HCT116 (cell line): ENCODE data around the gene PLCH2. TPM values are rescaled to one million over a fixed set of nuclear protein-coding genes. Genes with fewer than 3 reads are reported as not detected.

Experiments used
- ATAC-seq: fragments of 200-7000 bp; cut with Tn5 transposase; 2 replicates; pipeline ENCODE4 v1.9.1; 2020; ENCODE audit warnings: mild to moderate bottlenecking, moderate library complexity
- BruUV-seq: library from RNA; stranded (reverse); fragments of 400-500 nt; replicated peaks from 2 replicates; lab custom pipeline; 2021; lab: Mats Ljungman, UMichigan
- CTCF ChIA-PET: fragments of 300-600 bp; sonication (Branson Sonifier 250); formaldehyde crosslinking; loops from one replicate; lab custom pipeline; 2021; ENCODE audit warnings: antibody characterized with exemption; lab: Charles Lee
- POLR2A ChIA-PET: fragments of 300-600, 350-600 bp; sonication (Branson Sonifier 250); formaldehyde crosslinking; loops from one replicate; lab custom pipeline; 2021; ENCODE audit warnings: antibody characterized with exemption; lab: Charles Lee
- RAD21 ChIA-PET, 2 experiments: fragments of 300-600 bp; sonication (Branson Sonifier 250); formaldehyde crosslinking; loops; one replicate each; lab custom pipeline; 2023; ENCODE audit warnings: low total read pairs in 2 of 2; ENCODE audit not compliant: uncharacterized antibody in 2 of 2, unreplicated experiment in 2 of 2, low non-redundant PET in 1 of 2; lab: Charles Lee
- DNase-seq: peaks from one replicate; pipeline ENCODE4 v3.0.0-alpha.2; 2010; ENCODE audit warnings: low read depth, low spot score
- H2AFZ ChIP-seq: fragments of 200-600 bp; shearing (Covaris generic), sonication (generic); 2 replicates; pipeline ENCODE4 v1.6.1; 2017; ENCODE audit warnings: low read depth, mixed run types, mixed read lengths, antibody characterized with exemption, low read length; ENCODE audit not compliant: poor library complexity, severe bottlenecking
- H3K27ac ChIP-seq: 2 replicates; pipeline ENCODE4 v1.5.1; 2012; ENCODE audit warnings: low read depth, low read length
- H3K27me3 ChIP-seq: fragments of 200-600 bp; sonication (generic); 2 replicates; pipeline ENCODE4 v1.6.1; 2016; ENCODE audit warnings: mixed run types, low read length, mixed read lengths; ENCODE audit not compliant: insufficient read depth
- H3K36me3 ChIP-seq, 2 experiments: fragments of 200-500 bp in 1 of 2; fragments of 200-600 bp in 1 of 2; sonication (Bioruptor generic) in 1 of 2; sonication (generic) in 1 of 2; 2 replicates each; pipeline versions ENCODE4 v1.5.1 to v1.6.1; 2014 to 2016; ENCODE audit warnings: low read length in 2 of 2, inconsistent platforms in 1 of 2, mixed read lengths in 1 of 2, mixed run types in 1 of 2; ENCODE audit not compliant: insufficient read depth in 2 of 2, control insufficient read depth in 1 of 2
- H3K4me1 ChIP-seq, 2 experiments: fragments of 200-600 bp in 1 of 2; sonication (generic) in 1 of 2; 2 replicates each; pipeline versions ENCODE4 v1.5.1 to v1.6.1; 2012 to 2017; ENCODE audit warnings: low read length in 2 of 2, inconsistent platforms in 1 of 2, mild to moderate bottlenecking in 1 of 2, mixed read lengths in 1 of 2, mixed run types in 1 of 2, moderate library complexity in 1 of 2; ENCODE audit not compliant: insufficient read depth in 2 of 2, control insufficient read depth in 1 of 2
- H3K4me2 ChIP-seq: fragments of 200-600 bp; sonication (generic); 2 replicates; pipeline ENCODE4 v1.6.1; 2017; ENCODE audit warnings: mixed run types, low read length, mixed read lengths
- H3K4me3 ChIP-seq, 2 experiments: fragments of 200-600 bp in 1 of 2; sonication (generic) in 1 of 2; replicated peaks in 1 of 2; 2 replicates each; pipeline ENCODE4 v1.5.1; 2011 to 2016; ENCODE audit warnings: low read length in 2 of 2, control low read depth in 1 of 2, low read depth in 1 of 2, mild to moderate bottlenecking in 1 of 2, mixed read lengths in 1 of 2, mixed run types in 1 of 2
- H3K79me2 ChIP-seq: fragments of 200-600 bp; sonication (generic); 2 replicates; pipeline ENCODE4 v1.6.1; 2017; ENCODE audit warnings: mild to moderate bottlenecking, mixed run types, low read length, moderate library complexity, mixed read lengths; ENCODE audit not compliant: insufficient read depth
- H3K9ac ChIP-seq: fragments of 200-600 bp; sonication (generic); 2 replicates; pipeline ENCODE4 v1.6.1; 2016; ENCODE audit warnings: low read length, mixed read lengths
- H3K9me2 ChIP-seq: fragments of 200-600 bp; sonication (generic), shearing (Covaris generic); 2 replicates; pipeline ENCODE4 v1.6.1; 2017; ENCODE audit warnings: mixed run types, mild to moderate bottlenecking, moderate library complexity; ENCODE audit not compliant: insufficient read depth
- H3K9me3 ChIP-seq, 2 experiments: fragments of 200-500 bp in 1 of 2; fragments of 200-600 bp in 1 of 2; sonication (Bioruptor generic) in 1 of 2; sonication (generic) in 1 of 2; 2 replicates each; pipeline ENCODE4 v1.6.1; 2014 to 2017; ENCODE audit warnings: low read length in 2 of 2, mixed read lengths in 2 of 2, inconsistent platforms in 1 of 2, low read depth in 1 of 2, mild to moderate bottlenecking in 1 of 2, mixed run types in 1 of 2, moderate library complexity in 1 of 2; ENCODE audit not compliant: control insufficient read depth in 1 of 2, insufficient read depth in 1 of 2
- H4K20me1 ChIP-seq: fragments of 200-600 bp; sonication (generic), shearing (Covaris generic); 2 replicates; pipeline ENCODE4 v1.6.1; 2017; ENCODE audit warnings: mixed run types, mild to moderate bottlenecking, moderate library complexity; ENCODE audit not compliant: insufficient read depth
- CBX3 ChIP-seq: IDR thresholded peaks from 2 replicates; pipeline ENCODE4 v1.6.1; 2012; ENCODE audit warnings: low read depth
- CEBPB ChIP-seq: IDR thresholded peaks from 2 replicates; pipeline ENCODE4 v1.6.1; 2012; ENCODE audit warnings: low read depth
- CTCF ChIP-seq, 3 experiments: fragments of 200-600 bp in 1 of 3; sonication (generic) in 1 of 3; IDR thresholded peaks in 2 of 3; conservative IDR thresholded peaks in 1 of 3; 2 replicates each; pipeline ENCODE4 v1.5.1; 2012 to 2017; ENCODE audit warnings: low read depth in 2 of 3, low read length in 2 of 3, antibody characterized with exemption in 1 of 3, borderline replicate concordance in 1 of 3, control low read depth in 1 of 3, mild to moderate bottlenecking in 1 of 3, mixed read lengths in 1 of 3, mixed run types in 1 of 3, moderate library complexity in 1 of 3; ENCODE audit not compliant: insufficient read depth in 1 of 3
- EGR1 ChIP-seq: IDR thresholded peaks from 2 replicates; pipeline ENCODE4 v1.6.1; 2012; ENCODE audit warnings: low read depth
- FOSL1 ChIP-seq: IDR thresholded peaks from 2 replicates; pipeline ENCODE4 v1.6.1; 2012; ENCODE audit warnings: low read depth
- JUND ChIP-seq: IDR thresholded peaks from 2 replicates; pipeline ENCODE4 v1.6.1; 2012
- POLR2AphosphoS5 ChIP-seq: IDR thresholded peaks from 2 replicates; pipeline ENCODE4 v1.6.1; 2011; ENCODE audit warnings: mild to moderate bottlenecking, low read depth, low read length, moderate library complexity
- RAD21 ChIP-seq: IDR thresholded peaks from 2 replicates; pipeline ENCODE4 v1.6.1; 2012; ENCODE audit warnings: low read depth, mild to moderate bottlenecking
- REST ChIP-seq: IDR thresholded peaks from 2 replicates; pipeline ENCODE4 v1.6.1; 2012; ENCODE audit warnings: low read depth
- SIN3A ChIP-seq: IDR thresholded peaks from 2 replicates; pipeline ENCODE4 v1.6.1; 2012; ENCODE audit warnings: low read depth
- SP1 ChIP-seq: IDR thresholded peaks from 2 replicates; pipeline ENCODE4 v1.6.1; 2012; ENCODE audit warnings: low read depth
- TCF7L2 ChIP-seq: IDR thresholded peaks from 2 replicates; pipeline ENCODE4 v1.7.0; 2011; ENCODE audit warnings: borderline replicate concordance, inconsistent platforms; ENCODE audit not compliant: insufficient read depth, insufficient read length; ENCODE audit errors: extremely low read depth
- YY1 ChIP-seq: IDR thresholded peaks from 2 replicates; pipeline ENCODE4 v1.6.1; 2011; ENCODE audit warnings: low read length, low read depth, moderate library complexity, mild to moderate bottlenecking; ENCODE audit not compliant: insufficient replicate concordance; ENCODE audit errors: extremely low read depth
- ZFX ChIP-seq: fragments of 450-650 bp; IDR thresholded peaks from 2 replicates; pipeline ENCODE4 v1.6.1; 2017
- ZNF274 ChIP-seq: fragments of 200-500 bp; sonication (Bioruptor generic); IDR thresholded peaks from 2 replicates; pipeline ENCODE4 v1.6.1; 2014; ENCODE audit warnings: mild to moderate bottlenecking, low read depth, low read length, inconsistent platforms
- intact Hi-C: fragments of 100-400 bp; cut with micrococcal nuclease; formaldehyde crosslinking; loops from 2 replicates; pipeline ENCODE4 v1.10.0; 2022
- total RNA-seq: library from RNA; stranded (reverse); gene quantifications from one replicate; pipeline ENCODE4 v1.2.1, GENCODE V29; 2021; ENCODE audit not compliant: unreplicated experiment
- TF ChIP-seq, protein P1 (sequence below): IDR thresholded peaks from 2 replicates; pipeline ENCODE4 v1.6.1; 2011; ENCODE audit warnings: mild to moderate bottlenecking, low read length, moderate library complexity; ENCODE audit not compliant: insufficient replicate concordance; ENCODE audit errors: extremely low read depth

The PLCH2 gene
- total RNA-seq, 1 experiment from 2014 or later: 2.0 TPM

DNA sequence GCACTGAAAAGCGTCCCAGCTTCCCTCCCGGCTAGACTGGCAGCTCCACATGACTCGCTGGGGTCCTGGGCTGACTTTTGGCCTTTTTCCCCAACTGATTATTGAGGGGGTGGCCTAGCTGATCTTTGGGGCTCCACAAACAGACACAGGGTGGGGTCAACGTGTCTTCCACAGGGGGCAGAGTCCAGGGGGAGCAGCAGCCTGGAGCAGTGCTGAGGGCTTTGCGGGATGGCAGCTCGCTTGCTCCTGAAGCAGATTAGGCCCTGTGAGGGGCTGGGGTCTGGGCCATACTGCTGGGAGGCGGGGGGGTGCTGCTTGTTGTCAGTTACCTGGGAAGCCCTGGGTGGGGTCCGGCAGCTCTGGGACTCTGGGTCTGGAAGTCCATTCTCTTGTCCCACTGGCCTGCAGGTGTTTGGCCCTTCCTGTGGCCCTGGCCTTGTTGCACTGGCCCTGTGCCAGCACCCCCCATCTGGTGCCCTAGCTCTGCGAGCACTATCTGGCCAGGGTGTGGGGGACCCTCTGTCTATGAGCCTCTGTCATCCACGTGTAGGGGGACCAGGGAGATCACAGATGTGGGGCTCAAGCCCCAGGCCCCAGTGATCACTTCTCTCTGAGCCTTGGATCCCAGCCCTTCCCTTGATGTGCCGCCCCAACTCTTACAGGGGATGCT lies 66.3 kb downstream of the PLCH2 start:
- H3K9me2 ChIP-seq: no peaks in the 10 kb centered on the region
- intact Hi-C loops: no loop called here
- peaks cover 6 to 31% of the 10 kb centered on the region in 2 experiments for H3K4me1 ChIP-seq
- no TSS peak for BruUV-seq
- no peaks in the 10 kb centered on the region for H4K20me1 ChIP-seq
- no peaks in the 10 kb centered on the region for H3K79me2 ChIP-seq
- H3K9ac ChIP-seq: no peak overlapping the region
- H3K4me3 ChIP-seq: no peak overlapping the region
- H3K36me3 ChIP-seq: no peaks in the 10 kb centered on the region
- TF ChIP-seq CEBPB: no peak
- TF ChIP-seq SP1: no peak
- no peak for TF ChIP-seq YY1
- TF ChIP-seq CTCF (IDR thresholded peaks at IDR 0.05 in 2 of 3, conservative IDR thresholded peaks at IDR 0.05 in 1 of 3; ENCODE audit: borderline replicate concordance in 1 of 3, insufficient read depth in 1 of 3, low read depth in 2 of 3, low read length in 2 of 3): no peak
- TF ChIP-seq, protein P1, sequence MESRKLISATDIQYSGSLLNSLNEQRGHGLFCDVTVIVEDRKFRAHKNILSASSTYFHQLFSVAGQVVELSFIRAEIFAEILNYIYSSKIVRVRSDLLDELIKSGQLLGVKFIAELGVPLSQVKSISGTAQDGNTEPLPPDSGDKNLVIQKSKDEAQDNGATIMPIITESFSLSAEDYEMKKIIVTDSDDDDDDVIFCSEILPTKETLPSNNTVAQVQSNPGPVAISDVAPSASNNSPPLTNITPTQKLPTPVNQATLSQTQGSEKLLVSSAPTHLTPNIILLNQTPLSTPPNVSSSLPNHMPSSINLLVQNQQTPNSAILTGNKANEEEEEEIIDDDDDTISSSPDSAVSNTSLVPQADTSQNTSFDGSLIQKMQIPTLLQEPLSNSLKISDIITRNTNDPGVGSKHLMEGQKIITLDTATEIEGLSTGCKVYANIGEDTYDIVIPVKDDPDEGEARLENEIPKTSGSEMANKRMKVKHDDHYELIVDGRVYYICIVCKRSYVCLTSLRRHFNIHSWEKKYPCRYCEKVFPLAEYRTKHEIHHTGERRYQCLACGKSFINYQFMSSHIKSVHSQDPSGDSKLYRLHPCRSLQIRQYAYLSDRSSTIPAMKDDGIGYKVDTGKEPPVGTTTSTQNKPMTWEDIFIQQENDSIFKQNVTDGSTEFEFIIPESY: no peak
- TF ChIP-seq EGR1: no peak
- no peak for TF ChIP-seq TCF7L2
- TF ChIP-seq ZNF274: no peak
- TF ChIP-seq SIN3A: no peak
- TF ChIP-seq REST: no peak
- no peak for TF ChIP-seq POLR2AphosphoS5
- no peak for TF ChIP-seq ZFX
- TF ChIP-seq CBX3: no peak
- TF ChIP-seq RAD21: no peak
- TF ChIP-seq JUND: no peak
- no peak for TF ChIP-seq FOSL1
- ChIA-PET CTCF (no interaction called here), POLR2A (no interaction called here), RAD21 (no interaction called here)
- H3K27me3 ChIP-seq: no peaks in the 10 kb centered on the region
- H2AFZ ChIP-seq: no peak overlapping the region
- no peak overlapping the region for H3K4me2 ChIP-seq
- no peak for DNase-seq
- H3K9me3 ChIP-seq: no peaks in the 10 kb centered on the region
- ATAC-seq: no peak
- H3K27ac ChIP-seq: no peak overlapping the region
